ENCODE data around the gene TMEM255B. TPM values are rescaled to one million over a fixed set of nuclear protein-coding genes. Genes with fewer than 3 reads are reported as not detected.
A peak's percentile ranks its signal among the peaks of the same experiment; 100 is the strongest.

The TMEM255B gene
- total and polyA plus RNA-seq, 2 donors (not counting 3 experiments of a cell fraction or from before 2014, with no cell fraction given): 105 to 121 TPM

GRCh38 chr13:113850722-113851479, 91.9 kb downstream of the TMEM255B start:
- ChIA-PET POLR2A (no interaction called here), CTCF (interaction anchor here (1.0 kb wide), 1 partner anchor 54 kb away, joined by 4 read pairs; no protein-coding TSS in a partner anchor)
- TF ChIP-seq POLR2A (IDR thresholded peaks at IDR 0.05; ENCODE audit: low read depth, low read length) (no peak), CTCF (IDR thresholded peaks at IDR 0.05; ENCODE audit: extremely low read depth in 1 of 2, insufficient read depth in 1 of 2, low read depth in 1 of 2, low read length in 2 of 2) (no peak), MYC (IDR thresholded peaks at IDR 0.05; ENCODE audit: low read depth, low read length) (no peak), JUN (IDR thresholded peaks at IDR 0.05; ENCODE audit: borderline replicate concordance, insufficient read depth, insufficient read length, low read depth) (no peak), FOS (IDR thresholded peaks at IDR 0.05; ENCODE audit: borderline replicate concordance, insufficient read depth, low read length) (no peak), POLR2AphosphoS5 (IDR thresholded peaks at IDR 0.05; ENCODE audit: insufficient read depth, low read depth, low read length) (no peak), GATA2 (IDR thresholded peaks at IDR 0.05; ENCODE audit: insufficient read depth, insufficient read length, low read depth, low read length) (no peak), EZH2 (IDR thresholded peaks at IDR 0.05; ENCODE audit: borderline replicate concordance, low read depth, low read length, severe bottlenecking) (no peak)
- TF ChIP-seq, protein P1, sequence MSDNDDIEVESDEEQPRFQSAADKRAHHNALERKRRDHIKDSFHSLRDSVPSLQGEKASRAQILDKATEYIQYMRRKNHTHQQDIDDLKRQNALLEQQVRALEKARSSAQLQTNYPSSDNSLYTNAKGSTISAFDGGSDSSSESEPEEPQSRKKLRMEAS (IDR thresholded peaks at IDR 0.05; ENCODE audit: insufficient read depth, insufficient read length): no peak
- Histone ChIP-seq H3K9me1 (replicated peaks; ENCODE audit: control insufficient read depth, extremely low read depth, insufficient read depth, low read length) (no peaks in the 10 kb centered on the region), H4K20me1 (replicated peaks; ENCODE audit: control insufficient read depth, extremely low read depth, insufficient read depth, low read length) (no peaks in the 10 kb centered on the region), H2AFZ (ENCODE audit: low read depth, low read length) (no peak overlapping the region), H3K79me2 (ENCODE audit: control insufficient read depth, insufficient read depth, low read length) (no peaks in the 10 kb centered on the region), H3K27ac (ENCODE audit: insufficient read depth, low read depth, low read length) (no peak overlapping the region), H3K27me3 (ENCODE audit: control insufficient read depth in 2 of 2, insufficient read depth in 2 of 2, low read length in 2 of 2) (no peaks in the 10 kb centered on the region), H3K9me3 (replicated peaks; ENCODE audit: control insufficient read depth, insufficient read depth, low read length) (no peaks in the 10 kb centered on the region), H3K4me1 (ENCODE audit: control insufficient read depth, extremely low read depth, insufficient read depth, low read length) (no peaks in the 10 kb centered on the region), H3K4me3 (replicated peaks in 1 of 3; ENCODE audit: insufficient read depth in 1 of 3, low read depth in 1 of 3, low read length in 3 of 3) (no peak overlapping the region), H3K36me3 (ENCODE audit: control insufficient read depth in 2 of 2, extremely low read depth in 1 of 2, insufficient read depth in 2 of 2, low read length in 2 of 2) (peaks cover 0 to 7% of the 10 kb centered on the region in 2 experiments), H3K4me2 (ENCODE audit: insufficient read depth, low read length) (no peak overlapping the region), H3K9ac (replicated peaks; ENCODE audit: extremely low read depth, insufficient read depth, low read length) (no peak overlapping the region)
- dilution Hi-C loops (cut with MboI; ENCODE audit: extremely low pct_ligation_motif_present, low sequenced_read_pairs): no loop called here
- FAIRE-seq: no peak
- BruUV-seq (replicated peaks): TSS peak; percentile 17
- no peak for DNase-seq (ENCODE audit: low read depth, low spot score)
- intact Hi-C loops (cut with micrococcal nuclease): no loop called here
